ENCODE results near the gene PC.

GRCh38 chr11:66863428-66864125, 94.6 kb downstream of the PC start:
- TF ChIP-seq CTCF (conservative IDR thresholded peaks at IDR 0.05; ENCODE audit: low read depth, low read length) (no peak), EZH2phosphoT487 (IDR thresholded peaks at IDR 0.05; ENCODE audit: borderline replicate concordance, low read length) (no peak), EZH2 (IDR thresholded peaks at IDR 0.05; ENCODE audit: low read length, unreplicated experiment) (no peak)

Measured in PC-3 (cell line).